CD4-positive, alpha-beta memory T cell (primary cell): Measurements from ENCODE around the gene SKAP1. TPM values are rescaled to one million over a fixed set of nuclear protein-coding genes. Genes with fewer than 3 reads are reported as not detected.
"Not testable (repeated sequence)": the region's sequence is repeated elsewhere in the genome, so short reads cannot be mapped to it uniquely, and the experiment has no call there.

Experiments used
- CTCF ChIA-PET: fragments of 350-600 bp; sonication (Branson Sonifier 250); formaldehyde crosslinking; loops from one replicate; lab custom pipeline; 2021; ENCODE audit warnings: inconsistent platforms; ENCODE audit not compliant: partially characterized antibody; lab: Charles Lee
- POLR2A ChIA-PET: fragments of 350-600 bp; sonication (Branson Sonifier 250); formaldehyde crosslinking; loops from one replicate; lab custom pipeline; 2021; ENCODE audit not compliant: partially characterized antibody; lab: Charles Lee
- DNase-seq, 5 donors: peaks; one replicate each; pipeline versions ENCODE4 v3.0.0 to v3.0.0-alpha.2; 2020 to 2022; ENCODE audit warnings: mixed read lengths in 1 of 5
- H3K27ac ChIP-seq: one replicate; pipeline ENCODE4 v1.7.0; 2013; ENCODE audit warnings: low read depth, low read length
- H3K27me3 ChIP-seq: 2 replicates; pipeline ENCODE4 v1.7.0; 2013; ENCODE audit warnings: mild to moderate bottlenecking, low read length, moderate library complexity; ENCODE audit not compliant: insufficient read depth
- H3K36me3 ChIP-seq: 2 replicates; pipeline ENCODE4 v1.7.0; 2013; ENCODE audit warnings: mild to moderate bottlenecking, low read length, moderate library complexity; ENCODE audit not compliant: insufficient read depth
- H3K4me1 ChIP-seq: 2 replicates; pipeline ENCODE4 v1.7.0; 2013; ENCODE audit warnings: mild to moderate bottlenecking, low read length, moderate library complexity; ENCODE audit not compliant: insufficient read depth
- H3K4me3 ChIP-seq, 2 donors: one replicate each; pipeline ENCODE4 v1.7.0; 2013; ENCODE audit warnings: low read length in 2 of 2, mild to moderate bottlenecking in 1 of 2
- H3K9me3 ChIP-seq, 2 donors: one replicate each; pipeline ENCODE4 v1.7.0; 2013; ENCODE audit warnings: low read length in 2 of 2, control low read depth in 1 of 2; ENCODE audit not compliant: control insufficient read depth in 1 of 2
- H3K27ac Mint-ChIP-seq, 7 donors: one replicate each; pipeline ENCODE4 v1.8.0; 2020 to 2021; ENCODE audit warnings: mixed read lengths in 7 of 7, mild to moderate bottlenecking in 6 of 7, inconsistent platforms in 3 of 7, moderate library complexity in 3 of 7
- H3K27me3 Mint-ChIP-seq, 2 donors: one replicate each; pipeline ENCODE4 v1.8.0; 2020 to 2021; ENCODE audit warnings: mixed read lengths in 2 of 2
- H3K36me3 Mint-ChIP-seq, 2 donors: one replicate each; pipeline ENCODE4 v1.8.0; 2020 to 2021; ENCODE audit warnings: mixed read lengths in 2 of 2, inconsistent platforms in 1 of 2, mild to moderate bottlenecking in 1 of 2
- H3K4me1 Mint-ChIP-seq, 4 donors: one replicate each; pipeline ENCODE4 v1.8.0; 2020 to 2021; ENCODE audit warnings: mixed read lengths in 4 of 4, mild to moderate bottlenecking in 1 of 4
- H3K4me3 Mint-ChIP-seq, 8 donors: one replicate each; pipeline ENCODE4 v1.8.0; 2020 to 2021; ENCODE audit warnings: mixed read lengths in 8 of 8, mild to moderate bottlenecking in 7 of 8, moderate library complexity in 6 of 8, inconsistent platforms in 3 of 8
- H3K9me3 Mint-ChIP-seq, 8 donors: one replicate each; pipeline ENCODE4 v1.8.0; 2020 to 2021; ENCODE audit warnings: mixed read lengths in 8 of 8, mild to moderate bottlenecking in 5 of 8, inconsistent platforms in 3 of 8, moderate library complexity in 1 of 8
- intact Hi-C: fragments of 100-400 bp; cut with micrococcal nuclease; formaldehyde crosslinking; loops from one replicate; pipeline ENCODE4 v1.15.1; 2023
- polyA plus RNA-seq, 2 donors: library from polyadenylated mRNA; unstranded; fragments of 300-500 nt; fragmentation: Illumina TruSeq; gene quantifications; one replicate each; pipeline ENCODE4 v1.2.3, GENCODE V29; 2021
- total RNA-seq, 2 experiments: library from RNA; stranded (reverse); gene quantifications; one replicate each; pipeline ENCODE4 v1.2.3, GENCODE V29; 2021

SKAP1 gene
- total and polyA plus RNA-seq, 4 experiments from 2014 or later: 83.4 to 336 (median 165) TPM

DNA sequence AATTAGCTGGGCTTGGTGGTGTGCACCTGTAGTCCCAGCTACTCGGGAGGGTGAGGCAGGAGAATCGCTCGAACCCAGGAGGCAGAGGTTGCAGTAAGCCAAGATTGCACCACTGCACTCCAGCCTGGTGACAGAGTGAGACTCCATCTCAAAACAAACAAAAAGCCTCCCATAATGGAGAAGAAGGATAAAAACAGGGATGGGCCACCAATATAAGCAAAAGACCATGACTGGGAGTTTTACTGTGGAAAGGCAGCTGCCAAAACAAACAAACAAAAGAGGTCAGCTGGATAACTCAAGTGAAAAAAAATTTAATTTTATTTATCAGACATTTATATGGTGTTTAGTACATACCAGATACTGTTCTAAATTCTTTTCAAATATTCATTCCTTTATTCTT, 8.0 kb downstream of the SKAP1 start:
- H3K4me1 Mint-ChIP-seq: peaks cover 56 to 84% (median 68%) of the 10 kb centered on the region in 4 donors
- CTCF ChIA-PET: interaction anchor here (1.0 to 1.1 kb wide), 2 partner anchors 32 to 35 kb away, joined by 3 read pairs; no protein-coding TSS in a partner anchor
- H3K9me3 ChIP-seq, H3K27me3 Mint-ChIP-seq, H3K36me3 ChIP-seq, H3K4me3 ChIP-seq, H3K9me3 Mint-ChIP-seq, DNase-seq, H3K27ac ChIP-seq, H3K27me3 ChIP-seq, intact Hi-C loops: not testable (repeated sequence)
- H3K4me3 Mint-ChIP-seq: peak overlapping the region in 1 of 8 donors; percentile 18
- POLR2A ChIA-PET: interaction anchor here (0.8 to 1.1 kb wide), 3 partner anchors 13 to 31 kb away, joined by 3 to 4 read pairs (median 3); no protein-coding TSS in a partner anchor
- H3K27ac Mint-ChIP-seq: peak overlapping the region in 2 of 7 donors; percentile 6 to 46
- H3K36me3 Mint-ChIP-seq: peaks cover 7 to 28% of the 10 kb centered on the region in 2 donors
- peaks cover 98% of the 10 kb centered on the region for H3K4me1 ChIP-seq

DNA sequence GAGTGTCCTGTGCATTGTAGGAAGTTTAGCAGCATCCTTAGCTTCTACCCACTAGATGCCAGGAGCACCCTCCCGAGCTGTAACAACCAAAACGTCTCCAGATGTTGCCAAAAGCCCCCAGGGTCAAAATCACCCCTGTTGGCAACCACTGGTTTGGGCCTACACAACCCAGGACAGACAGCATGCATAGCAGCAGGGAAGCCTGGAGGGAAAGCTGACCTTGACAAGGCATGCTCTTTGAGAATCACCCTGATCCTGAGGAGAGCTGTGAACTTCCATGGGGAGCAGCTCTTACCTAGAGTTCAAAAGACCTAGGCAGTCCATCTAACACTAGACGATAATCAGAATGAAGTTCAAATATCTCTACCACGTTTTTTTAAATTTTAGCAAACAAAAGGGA, 9.2 kb downstream of the SKAP1 start:
- no peaks in the 10 kb centered on the region for H3K27me3 ChIP-seq
- no peak overlapping the region for H3K4me3 ChIP-seq
- Mint-ChIP-seq H3K36me3 (peaks cover 7 to 33% of the 10 kb centered on the region in 2 donors), H3K27ac (peak overlapping the region in 5 of 7 donors; percentile 42 to 82 (median 57)), H3K4me3 (peak overlapping the region in 4 of 8 donors; percentile 20 to 59 (median 48)), H3K9me3 (no peaks in the 10 kb centered on the region), H3K4me1 (peaks cover 54 to 84% (median 67%) of the 10 kb centered on the region in 4 donors), H3K27me3 (no peaks in the 10 kb centered on the region)
- H3K36me3 ChIP-seq: peaks cover 7% of the 10 kb centered on the region
- H3K27ac ChIP-seq: no peak overlapping the region
- ChIA-PET CTCF (interaction anchor here (0.7 to 1.0 kb wide), 3 partner anchors 36 to 74 kb away, joined by 3 to 5 read pairs (median 3); no protein-coding TSS in a partner anchor), POLR2A (interaction anchor here (0.7 kb wide), 1 partner anchor 20 kb away, joined by 3 read pairs; no protein-coding TSS in a partner anchor)
- peaks cover 98% of the 10 kb centered on the region for H3K4me1 ChIP-seq
- no peak for DNase-seq
- H3K9me3 ChIP-seq: no peaks in the 10 kb centered on the region
- intact Hi-C loops: no loop called here

DNA sequence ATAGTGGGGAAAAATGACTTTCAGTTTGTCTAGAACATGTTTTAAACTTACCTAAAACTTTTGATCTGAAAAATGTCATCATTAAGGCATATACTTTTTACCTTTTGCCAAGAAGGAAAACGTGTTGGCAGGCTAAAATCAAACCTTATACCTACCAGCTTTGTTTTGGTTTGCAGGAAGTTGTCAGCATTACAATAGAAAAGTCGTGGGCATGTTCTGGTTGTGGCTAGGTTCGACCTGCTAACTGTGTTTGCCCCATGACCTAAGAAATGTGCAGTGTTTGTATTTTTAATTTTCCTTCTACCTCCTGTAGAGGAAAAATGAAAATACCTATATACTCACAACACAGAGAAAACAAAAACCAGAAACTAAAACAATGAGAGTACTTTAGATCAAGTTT, 13.0 kb downstream of the SKAP1 start:
- Mint-ChIP-seq H3K36me3 (peaks cover 7 to 40% of the 10 kb centered on the region in 2 donors), H3K27me3 (no peaks in the 10 kb centered on the region), H3K4me3 (peak overlapping the region in 7 of 8 donors; percentile 39 to 77 (median 56)), H3K4me1 (peaks cover 67 to 89% (median 78%) of the 10 kb centered on the region in 4 donors), H3K9me3 (no peaks in the 10 kb centered on the region), H3K27ac (peak overlapping the region; percentile 72 to 97 (median 87))
- Histone ChIP-seq H3K27me3 (no peaks in the 10 kb centered on the region), H3K36me3 (peaks cover 7% of the 10 kb centered on the region), H3K4me1 (peaks cover 96% of the 10 kb centered on the region), H3K9me3 (no peaks in the 10 kb centered on the region), H3K27ac (no peak overlapping the region), H3K4me3 (no peak overlapping the region)
- POLR2A ChIA-PET: interaction anchor here (0.7 to 3.2 kb wide), 9 partner anchors 10 to 45 kb away, joined by 3 to 33 read pairs (median 5); no protein-coding TSS in a partner anchor
- intact Hi-C loops: loop anchor here (1.0 kb wide), 1 partner anchor 10 kb away; no protein-coding TSS in a partner anchor
- CTCF ChIA-PET: interaction anchor here (0.9 to 1.6 kb wide), 2 partner anchors 37 to 42 kb away, joined by 3 read pairs; no protein-coding TSS in a partner anchor
- DNase-seq: peak in 1 of 5 donors; percentile 6

DNA sequence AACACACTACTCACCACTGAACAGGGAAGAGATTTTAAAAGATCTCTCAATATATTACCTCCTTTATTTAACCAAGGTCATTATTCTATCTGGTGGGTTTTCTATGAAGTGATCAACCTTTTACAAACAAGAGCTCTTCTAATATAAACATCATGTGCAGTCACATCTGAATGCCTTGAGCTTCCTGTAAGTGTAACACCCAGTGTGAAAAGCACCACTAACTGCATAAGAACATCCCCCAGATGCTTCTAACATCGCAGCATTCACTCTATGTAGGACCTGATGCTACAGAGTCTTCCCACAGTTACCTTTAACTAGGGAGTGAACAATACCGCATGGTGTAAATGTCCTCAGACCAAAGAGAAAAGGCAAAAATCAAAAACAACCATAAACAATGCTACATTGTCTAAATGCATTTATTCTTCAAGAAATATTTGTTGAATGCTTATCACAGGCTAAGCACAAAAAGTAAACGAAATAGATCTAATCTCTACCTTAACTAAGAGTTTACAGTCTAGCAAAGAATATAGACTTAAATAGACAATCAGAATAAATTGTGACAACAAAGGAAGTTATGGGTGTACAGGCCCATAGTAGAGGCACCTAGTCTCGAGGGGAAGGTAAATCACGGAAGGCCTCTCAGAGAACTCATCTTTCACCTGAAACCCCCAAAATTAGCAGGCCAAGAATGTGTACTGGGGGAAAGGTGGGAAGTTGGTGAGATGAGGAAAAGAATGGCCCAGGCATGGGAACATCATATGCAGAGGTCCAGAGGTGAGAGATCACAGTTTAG, 16.2 kb downstream of the SKAP1 start:
- peak overlapping the region; percentile 63 to 85 (median 74) for H3K4me3 Mint-ChIP-seq
- ChIA-PET CTCF (interaction anchor here (0.6 to 3.1 kb wide), 12 partner anchors 13 to 367 kb away, joined by 3 to 17 read pairs (median 4); partner anchors contain the start of gene HOXB6), POLR2A (interaction anchor here (0.7 to 3.7 kb wide), 8 partner anchors 13 to 42 kb away, joined by 3 to 40 read pairs (median 6); no protein-coding TSS in a partner anchor)
- Histone ChIP-seq H3K27me3 (no peaks in the 10 kb centered on the region), H3K27ac (peak overlapping the region; percentile 48), H3K9me3 (no peaks in the 10 kb centered on the region), H3K4me3 (no peak overlapping the region), H3K36me3 (peaks cover 4% of the 10 kb centered on the region), H3K4me1 (peaks cover 95% of the 10 kb centered on the region)
- H3K4me1 Mint-ChIP-seq: peaks cover 63 to 88% (median 78%) of the 10 kb centered on the region in 4 donors
- no peaks in the 10 kb centered on the region for H3K9me3 Mint-ChIP-seq
- peaks cover 20 to 48% of the 10 kb centered on the region in 2 donors for H3K36me3 Mint-ChIP-seq
- peak overlapping the region; percentile 80 to 96 (median 91) for H3K27ac Mint-ChIP-seq
- no peaks in the 10 kb centered on the region for H3K27me3 Mint-ChIP-seq
- intact Hi-C loops: loop anchor here (1.0 to 5.0 kb wide), 4 partner anchors 14 to 42 kb away; no protein-coding TSS in a partner anchor
- peak in 2 of 5 donors; percentile 19 to 29 for DNase-seq

DNA sequence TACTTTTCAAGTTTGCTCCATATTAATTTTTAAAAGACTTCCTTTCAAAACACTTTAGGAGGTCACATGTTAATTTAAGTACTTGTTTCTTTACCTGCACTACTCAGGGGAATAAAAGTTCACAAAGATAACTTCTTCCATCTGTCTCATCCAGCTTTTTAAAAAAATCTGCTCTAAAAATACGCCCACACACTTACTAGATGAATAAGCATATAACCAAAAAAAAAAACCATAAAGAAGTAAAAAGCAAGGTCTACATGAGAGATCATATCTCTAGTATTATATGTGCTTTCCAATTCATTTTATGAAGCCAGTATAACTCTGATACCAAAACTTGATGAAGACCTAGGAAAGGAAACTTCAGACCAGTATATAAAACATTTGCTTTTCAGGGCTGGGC, 17.2 kb downstream of the SKAP1 start:
- Histone ChIP-seq H3K27ac (no peak overlapping the region), H3K4me3 (no peak overlapping the region), H3K4me1 (peaks cover 93% of the 10 kb centered on the region), H3K36me3 (peaks cover 4% of the 10 kb centered on the region), H3K27me3 (no peaks in the 10 kb centered on the region), H3K9me3 (no peaks in the 10 kb centered on the region)
- Mint-ChIP-seq H3K4me3 (peak overlapping the region; percentile 13 to 78 (median 67)), H3K9me3 (no peaks in the 10 kb centered on the region), H3K4me1 (peaks cover 60 to 86% (median 74%) of the 10 kb centered on the region in 4 donors), H3K36me3 (peaks cover 21 to 47% of the 10 kb centered on the region in 2 donors), H3K27ac (peak overlapping the region; percentile 13 to 96 (median 83)), H3K27me3 (no peaks in the 10 kb centered on the region)
- intact Hi-C loops: loop anchor here (1.0 to 5.0 kb wide), 3 partner anchors 15 to 41 kb away; no protein-coding TSS in a partner anchor
- ChIA-PET CTCF (interaction anchor here (0.6 to 3.1 kb wide), 9 partner anchors 12 to 61 kb away, joined by 3 to 17 read pairs (median 3); no protein-coding TSS in a partner anchor), POLR2A (interaction anchor here (0.6 to 3.7 kb wide), 8 partner anchors 16 to 180 kb away, joined by 3 to 40 read pairs (median 5); no protein-coding TSS in a partner anchor)
- no peak for DNase-seq

DNA sequence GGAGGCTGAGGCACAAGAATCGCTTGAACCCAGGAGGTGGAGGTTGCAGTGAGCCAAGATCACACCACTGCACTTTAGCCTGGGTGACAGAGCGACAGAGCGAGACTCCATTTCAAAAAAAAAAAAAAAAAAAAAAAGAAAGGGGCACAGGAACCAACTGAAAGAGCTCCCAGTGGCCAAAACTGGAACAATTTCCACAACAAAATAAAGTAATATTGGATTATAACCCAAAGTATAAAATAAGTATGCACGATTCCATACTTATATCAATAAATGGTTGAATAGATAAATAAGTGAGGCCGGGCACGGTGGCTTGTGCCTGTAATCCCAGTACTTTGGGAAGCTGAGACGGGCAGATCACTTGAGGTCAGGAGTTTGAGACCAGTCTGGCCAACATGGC, 19.2 kb downstream of the SKAP1 start:
- peaks cover 87% of the 10 kb centered on the region for H3K4me1 ChIP-seq
- not testable (repeated sequence) for H3K36me3 ChIP-seq, H3K27ac ChIP-seq, H3K9me3 ChIP-seq, H3K9me3 Mint-ChIP-seq, DNase-seq, H3K4me3 ChIP-seq, H3K27me3 Mint-ChIP-seq, H3K27me3 ChIP-seq
- H3K4me3 Mint-ChIP-seq: peak overlapping the region in 2 of 8 donors; percentile 16 to 20
- H3K36me3 Mint-ChIP-seq: peaks cover 29 to 49% of the 10 kb centered on the region in 2 donors
- intact Hi-C loops: loop anchor here (5.0 kb wide), 2 partner anchors 39 to 41 kb away; no protein-coding TSS in a partner anchor
- CTCF ChIA-PET: interaction anchor here (0.7 to 1.3 kb wide), 6 partner anchors 9 to 59 kb away, joined by 3 to 6 read pairs (median 3); no protein-coding TSS in a partner anchor
- peaks cover 57 to 84% (median 70%) of the 10 kb centered on the region in 4 donors for H3K4me1 Mint-ChIP-seq
- POLR2A ChIA-PET: interaction anchor here (0.7 to 3.3 kb wide), 3 partner anchors 9 to 43 kb away, joined by 3 to 11 read pairs (median 3); no protein-coding TSS in a partner anchor
- H3K27ac Mint-ChIP-seq: peak overlapping the region in 2 of 7 donors; percentile 62 to 83
